Measurements from ENCODE around the gene PLD1.

DNA sequence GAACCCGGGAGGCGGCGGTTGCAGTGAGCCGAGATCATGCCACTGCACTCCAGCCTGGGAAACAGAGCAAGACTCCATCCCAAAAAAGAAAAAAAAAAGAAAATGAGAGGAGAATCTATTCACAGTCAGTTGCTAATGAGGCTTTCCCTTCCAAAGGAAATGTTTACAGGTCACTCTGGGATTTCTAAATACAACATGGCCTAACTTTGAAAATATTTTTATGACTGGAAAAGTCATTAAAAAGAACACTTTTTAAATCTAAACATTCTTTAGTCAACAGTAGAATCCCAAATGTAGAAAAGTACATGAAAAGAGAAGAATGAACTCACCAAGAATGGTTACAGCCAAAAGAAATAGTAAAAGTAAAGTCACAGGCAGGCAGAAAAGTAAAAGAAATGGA, 78.6 kb downstream of the PLD1 start:
- TF ChIP-seq, protein P1, sequence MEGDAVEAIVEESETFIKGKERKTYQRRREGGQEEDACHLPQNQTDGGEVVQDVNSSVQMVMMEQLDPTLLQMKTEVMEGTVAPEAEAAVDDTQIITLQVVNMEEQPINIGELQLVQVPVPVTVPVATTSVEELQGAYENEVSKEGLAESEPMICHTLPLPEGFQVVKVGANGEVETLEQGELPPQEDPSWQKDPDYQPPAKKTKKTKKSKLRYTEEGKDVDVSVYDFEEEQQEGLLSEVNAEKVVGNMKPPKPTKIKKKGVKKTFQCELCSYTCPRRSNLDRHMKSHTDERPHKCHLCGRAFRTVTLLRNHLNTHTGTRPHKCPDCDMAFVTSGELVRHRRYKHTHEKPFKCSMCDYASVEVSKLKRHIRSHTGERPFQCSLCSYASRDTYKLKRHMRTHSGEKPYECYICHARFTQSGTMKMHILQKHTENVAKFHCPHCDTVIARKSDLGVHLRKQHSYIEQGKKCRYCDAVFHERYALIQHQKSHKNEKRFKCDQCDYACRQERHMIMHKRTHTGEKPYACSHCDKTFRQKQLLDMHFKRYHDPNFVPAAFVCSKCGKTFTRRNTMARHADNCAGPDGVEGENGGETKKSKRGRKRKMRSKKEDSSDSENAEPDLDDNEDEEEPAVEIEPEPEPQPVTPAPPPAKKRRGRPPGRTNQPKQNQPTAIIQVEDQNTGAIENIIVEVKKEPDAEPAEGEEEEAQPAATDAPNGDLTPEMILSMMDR (IDR thresholded peaks at IDR 0.05), result no peak
- no peak for TF ChIP-seq POLR2AphosphoS5 (IDR thresholded peaks at IDR 0.05)

Measured in transverse colon (tissue), 4 donors.